DMS 273 treated with DMSO at 0.1 percent for 48 hours (cell line): ENCODE data around the gene TCEA2.
"Not testable (repeated sequence)": the region's sequence is repeated elsewhere in the genome, so short reads cannot be mapped to it uniquely, and the experiment has no call there.

Experiments used
- DNase-seq: peaks from one replicate; lab custom pipeline; 2025; lab: John Stamatoyannopoulos, UW

The TCEA2 gene

GRCh38 chr20:64077876-64078551 lies 15.0 kb downstream of the TCEA2 start:
- no peak for DNase-seq

- DNase-seq, result no peak
These were observed 15.9 kb downstream of the TCEA2 start for GRCh38 chr20:64078934-64079272.

- DNase-seq, result no peak
These were observed 16.4 kb downstream of the TCEA2 start, which contains the start of gene RGS19 for GRCh38 chr20:64079273-64080012. Gene RGS19 (minus strand): TSS chr20:64079518. CDS start chr20:64076886, 2,632 bp downstream.

- DNase-seq, result no peak
These were observed 17.2 kb downstream of the TCEA2 start, which contains the start of gene OPRL1 for GRCh38 chr20:64080013-64080812. Gene OPRL1 (plus strand): TSS chr20:64080082. CDS start chr20:64092721, 12,639 bp downstream.

GRCh38 chr20:64080813-64081623 lies 18.0 kb downstream of the TCEA2 start:
- DNase-seq, result no peak

- DNase-seq, result no peak
These were observed 18.6 kb downstream of the TCEA2 start for GRCh38 chr20:64081624-64081964.

GRCh38 chr20:64082126-64082731 lies 19.2 kb downstream of the TCEA2 start:
- no peak for DNase-seq

- DNase-seq, result no peak
These were observed 19.9 kb downstream of the TCEA2 start for GRCh38 chr20:64082820-64083377.

GRCh38 chr20:64083378-64083803 lies 20.4 kb downstream of the TCEA2 start:
- peak; percentile 25 for DNase-seq

GRCh38 chr20:64083804-64084684 lies 21.0 kb downstream of the TCEA2 start, which contains the start of gene LKAAEAR1:
Gene LKAAEAR1 (minus strand): TSS chr20:64084398. CDS start chr20:64084219, 179 bp downstream.
- no peak for DNase-seq

GRCh38 chr20:64084685-64085152 lies 21.7 kb downstream of the TCEA2 start:
- no peak for DNase-seq

GRCh38 chr20:64086801-64087200 lies 23.8 kb downstream of the TCEA2 start:
- DNase-seq, result no peak

- DNase-seq, result not testable (repeated sequence)
These were observed 24.3 kb downstream of the TCEA2 start for GRCh38 chr20:64087226-64087825.

- DNase-seq, result not testable (repeated sequence)
These were observed 25.6 kb downstream of the TCEA2 start for GRCh38 chr20:64088586-64088985.

- no peak for DNase-seq
These were observed 27.2 kb downstream of the TCEA2 start for GRCh38 chr20:64090165-64090564.

GRCh38 chr20:64091340-64091739 lies 28.3 kb downstream of the TCEA2 start:
- no peak for DNase-seq

- no peak for DNase-seq
These were observed 28.8 kb downstream of the TCEA2 start for GRCh38 chr20:64091770-64092169.

- DNase-seq, result no peak
These were observed 29.4 kb downstream of the TCEA2 start for GRCh38 chr20:64092258-64093012.
